Measurements from ENCODE around the gene DEFB123.

Gene DEFB123

GRCh38 chr20:31474758-31475427, 34.5 kb downstream of the DEFB123 start, which contains the start of the genes DEFB124 and REM1:
Gene DEFB124 (minus strand): TSS chr20:31475127. CDS start chr20:31473013, 2,114 bp downstream.
Gene REM1 (plus strand): TSS chr20:31475288. CDS start chr20:31476446, 1,158 bp downstream.
- 80 to 82% methylated on average over 27 to 33 of the region's 33 CpGs for WGBS, 2 experiments (ENCODE audit: insufficient coverage in 2 of 2)
- no peak within 1 kb of the TSS for H3K4me3 ChIP-seq (ENCODE audit: extremely low read depth, insufficient read depth, low read length, poor library complexity, severe bottlenecking)

GRCh38 chr20:31475472-31476293, 35.3 kb downstream of the DEFB123 start:
- Histone ChIP-seq H3K9me3 (ENCODE audit: control insufficient read depth, low read length) (peaks cover 43% of the 10 kb centered on the region), H3K36me3 (ENCODE audit: control insufficient read depth, insufficient read depth, low read length) (no peaks in the 10 kb centered on the region), H3K27ac (ENCODE audit: low read depth, low read length, severe bottlenecking) (no peak overlapping the region), H3K4me1 (ENCODE audit: control insufficient read depth, insufficient read depth, low read length, poor library complexity, severe bottlenecking) (no peaks in the 10 kb centered on the region), H3K4me3 (ENCODE audit: extremely low read depth, insufficient read depth, low read length, poor library complexity, severe bottlenecking) (no peak overlapping the region)
- 75 to 87% methylated on average over 23 to 26 of the region's 29 CpGs for WGBS, 2 experiments (ENCODE audit: insufficient coverage in 2 of 2)

More at GRCh38 chr20:31474758-31475427, 34.5 kb downstream of the DEFB123 start, which contains the start of the genes DEFB124 and REM1:
- Histone ChIP-seq H3K27ac (ENCODE audit: low read depth, low read length, severe bottlenecking) (no peak within 1 kb of the TSS), H3K4me1 (ENCODE audit: control insufficient read depth, insufficient read depth, low read length, poor library complexity, severe bottlenecking) (no peaks in the 10 kb centered on the region), H3K9me3 (ENCODE audit: control insufficient read depth, low read length) (peaks cover 43% of the 10 kb centered on the region), H3K36me3 (ENCODE audit: control insufficient read depth, insufficient read depth, low read length) (no peaks in the 10 kb centered on the region)

GRCh38 chr20:31476294-31476585, 35.8 kb downstream of the DEFB123 start:
- 61 to 76% methylated on average over 3 to 4 of the region's 6 CpGs for WGBS, 2 experiments (ENCODE audit: insufficient coverage in 2 of 2)
- Histone ChIP-seq H3K27ac (ENCODE audit: low read depth, low read length, severe bottlenecking) (no peak overlapping the region), H3K4me3 (ENCODE audit: extremely low read depth, insufficient read depth, low read length, poor library complexity, severe bottlenecking) (no peak overlapping the region), H3K4me1 (ENCODE audit: control insufficient read depth, insufficient read depth, low read length, poor library complexity, severe bottlenecking) (no peaks in the 10 kb centered on the region), H3K36me3 (ENCODE audit: control insufficient read depth, insufficient read depth, low read length) (no peaks in the 10 kb centered on the region), H3K9me3 (ENCODE audit: control insufficient read depth, low read length) (peaks cover 43% of the 10 kb centered on the region)

- peaks cover 43% of the 10 kb centered on the region for H3K9me3 ChIP-seq (ENCODE audit: control insufficient read depth, low read length)
- H3K4me3 ChIP-seq (ENCODE audit: extremely low read depth, insufficient read depth, low read length, poor library complexity, severe bottlenecking) = no peak overlapping the region
- no peaks in the 10 kb centered on the region for H3K36me3 ChIP-seq (ENCODE audit: control insufficient read depth, insufficient read depth, low read length)
- H3K4me1 ChIP-seq (ENCODE audit: control insufficient read depth, insufficient read depth, low read length, poor library complexity, severe bottlenecking) = no peaks in the 10 kb centered on the region
- WGBS, 2 experiments (ENCODE audit: insufficient coverage in 2 of 2) = 65 to 79% methylated on average over 2 of the region's 6 CpGs
- no peak overlapping the region for H3K27ac ChIP-seq (ENCODE audit: low read depth, low read length, severe bottlenecking)
These were observed 36.3 kb downstream of the DEFB123 start for GRCh38 chr20:31476643-31477215.

GRCh38 chr20:31484001-31484400, 43.6 kb downstream of the DEFB123 start:
- Histone ChIP-seq H3K36me3 (ENCODE audit: control insufficient read depth, insufficient read depth, low read length) (no peaks in the 10 kb centered on the region), H3K27ac (ENCODE audit: low read depth, low read length, severe bottlenecking) (no peak overlapping the region), H3K4me1 (ENCODE audit: control insufficient read depth, insufficient read depth, low read length, poor library complexity, severe bottlenecking) (no peaks in the 10 kb centered on the region), H3K9me3 (ENCODE audit: control insufficient read depth, low read length) (peaks cover 16% of the 10 kb centered on the region), H3K4me3 (ENCODE audit: extremely low read depth, insufficient read depth, low read length, poor library complexity, severe bottlenecking) (no peak overlapping the region)
- WGBS, 2 experiments (ENCODE audit: insufficient coverage in 2 of 2) = 87 to 91% methylated on average over 26 to 36 of the region's 36 CpGs

GRCh38 chr20:31485450-31486339, 45.3 kb downstream of the DEFB123 start:
- H3K27ac ChIP-seq (ENCODE audit: low read depth, low read length, severe bottlenecking) = no peak overlapping the region
- WGBS, 2 experiments (ENCODE audit: insufficient coverage in 2 of 2) = 71 to 82% methylated on average over 6 to 10 of the region's 31 CpGs

GRCh38 chr20:31488115-31488514, 47.7 kb downstream of the DEFB123 start:
- peaks cover 16% of the 10 kb centered on the region for H3K9me3 ChIP-seq (ENCODE audit: control insufficient read depth, low read length)
- no peaks in the 10 kb centered on the region for H3K36me3 ChIP-seq (ENCODE audit: control insufficient read depth, insufficient read depth, low read length)
- WGBS, 2 experiments (ENCODE audit: insufficient coverage in 2 of 2) = 60 to 100% methylated on average over 1 to 2 of the region's 2 CpGs
- no peaks in the 10 kb centered on the region for H3K4me1 ChIP-seq (ENCODE audit: control insufficient read depth, insufficient read depth, low read length, poor library complexity, severe bottlenecking)
- H3K4me3 ChIP-seq (ENCODE audit: extremely low read depth, insufficient read depth, low read length, poor library complexity, severe bottlenecking) = no peak overlapping the region
- H3K27ac ChIP-seq (ENCODE audit: low read depth, low read length, severe bottlenecking) = no peak overlapping the region

More at GRCh38 chr20:31485450-31486339, 45.3 kb downstream of the DEFB123 start:
- Histone ChIP-seq H3K4me3 (ENCODE audit: extremely low read depth, insufficient read depth, low read length, poor library complexity, severe bottlenecking) (no peak overlapping the region), H3K9me3 (ENCODE audit: control insufficient read depth, low read length) (peaks cover 16% of the 10 kb centered on the region), H3K4me1 (ENCODE audit: control insufficient read depth, insufficient read depth, low read length, poor library complexity, severe bottlenecking) (no peaks in the 10 kb centered on the region), H3K36me3 (ENCODE audit: control insufficient read depth, insufficient read depth, low read length) (no peaks in the 10 kb centered on the region)

- no peak overlapping the region for H3K27ac ChIP-seq (ENCODE audit: low read depth, low read length, severe bottlenecking)
- no CpG with 5 or more reads among the region's 3 CpGs for WGBS, 2 experiments (ENCODE audit: insufficient coverage in 2 of 2)
These were observed 48.7 kb downstream of the DEFB123 start for GRCh38 chr20:31489152-31489551.

GRCh38 chr20:31490752-31491151, 50.3 kb downstream of the DEFB123 start:
- WGBS, 2 experiments (ENCODE audit: insufficient coverage in 2 of 2) = 74 to 83% methylated on average over 3 of the region's 3 CpGs
- H3K4me3 ChIP-seq (ENCODE audit: extremely low read depth, insufficient read depth, low read length, poor library complexity, severe bottlenecking) = no peak overlapping the region
- peaks cover 3% of the 10 kb centered on the region for H3K4me1 ChIP-seq (ENCODE audit: control insufficient read depth, insufficient read depth, low read length, poor library complexity, severe bottlenecking)
- H3K27ac ChIP-seq (ENCODE audit: low read depth, low read length, severe bottlenecking) = no peak overlapping the region
- peaks cover 5% of the 10 kb centered on the region for H3K9me3 ChIP-seq (ENCODE audit: control insufficient read depth, low read length)
- no peaks in the 10 kb centered on the region for H3K36me3 ChIP-seq (ENCODE audit: control insufficient read depth, insufficient read depth, low read length)

More at GRCh38 chr20:31489152-31489551, 48.7 kb downstream of the DEFB123 start:
- Histone ChIP-seq H3K9me3 (ENCODE audit: control insufficient read depth, low read length) (peaks cover 14% of the 10 kb centered on the region), H3K4me3 (ENCODE audit: extremely low read depth, insufficient read depth, low read length, poor library complexity, severe bottlenecking) (no peak overlapping the region), H3K36me3 (ENCODE audit: control insufficient read depth, insufficient read depth, low read length) (no peaks in the 10 kb centered on the region), H3K4me1 (ENCODE audit: control insufficient read depth, insufficient read depth, low read length, poor library complexity, severe bottlenecking) (peaks cover 3% of the 10 kb centered on the region)

- H3K36me3 ChIP-seq (ENCODE audit: control insufficient read depth, insufficient read depth, low read length) = no peaks in the 10 kb centered on the region
- 40% methylated on average over 1 of the region's 2 CpGs; no CpG with 5 or more reads in 1 of the 2 experiments for WGBS, 2 experiments (ENCODE audit: insufficient coverage in 2 of 2)
- H3K4me3 ChIP-seq (ENCODE audit: extremely low read depth, insufficient read depth, low read length, poor library complexity, severe bottlenecking) = no peak overlapping the region
- H3K27ac ChIP-seq (ENCODE audit: low read depth, low read length, severe bottlenecking) = no peak overlapping the region
- H3K4me1 ChIP-seq (ENCODE audit: control insufficient read depth, insufficient read depth, low read length, poor library complexity, severe bottlenecking) = peaks cover 3% of the 10 kb centered on the region
- peaks cover 2% of the 10 kb centered on the region for H3K9me3 ChIP-seq (ENCODE audit: control insufficient read depth, low read length)
These were observed 53.7 kb downstream of the DEFB123 start for GRCh38 chr20:31494131-31494530.
